D721Med (cell line): Measurements from ENCODE around the gene PCDH9.

ENCODE experiments used
- DNase-seq: peaks from one replicate; pipeline ENCODE4 v3.0.0; 2011; ENCODE audit warnings: low spot score; ENCODE audit not compliant: insufficient read length
- FAIRE-seq: peaks from 2 replicates; lab custom pipeline; 2011; peaks lifted over from hg19 to GRCh38; lab: Jason Lieb, UNC
- TF ChIP-seq, protein P1 (sequence below): IDR thresholded peaks from 2 replicates; pipeline ENCODE4 v1.5.1; 2012; ENCODE audit warnings: mild to moderate bottlenecking, control low read depth; ENCODE audit not compliant: insufficient read depth; ENCODE audit errors: missing control alignments

Gene PCDH9

GRCh38 chr13:67148161-67148571 lies 82.0 kb downstream of the PCDH9 start:
- FAIRE-seq, result no peak
- TF ChIP-seq, protein P1, sequence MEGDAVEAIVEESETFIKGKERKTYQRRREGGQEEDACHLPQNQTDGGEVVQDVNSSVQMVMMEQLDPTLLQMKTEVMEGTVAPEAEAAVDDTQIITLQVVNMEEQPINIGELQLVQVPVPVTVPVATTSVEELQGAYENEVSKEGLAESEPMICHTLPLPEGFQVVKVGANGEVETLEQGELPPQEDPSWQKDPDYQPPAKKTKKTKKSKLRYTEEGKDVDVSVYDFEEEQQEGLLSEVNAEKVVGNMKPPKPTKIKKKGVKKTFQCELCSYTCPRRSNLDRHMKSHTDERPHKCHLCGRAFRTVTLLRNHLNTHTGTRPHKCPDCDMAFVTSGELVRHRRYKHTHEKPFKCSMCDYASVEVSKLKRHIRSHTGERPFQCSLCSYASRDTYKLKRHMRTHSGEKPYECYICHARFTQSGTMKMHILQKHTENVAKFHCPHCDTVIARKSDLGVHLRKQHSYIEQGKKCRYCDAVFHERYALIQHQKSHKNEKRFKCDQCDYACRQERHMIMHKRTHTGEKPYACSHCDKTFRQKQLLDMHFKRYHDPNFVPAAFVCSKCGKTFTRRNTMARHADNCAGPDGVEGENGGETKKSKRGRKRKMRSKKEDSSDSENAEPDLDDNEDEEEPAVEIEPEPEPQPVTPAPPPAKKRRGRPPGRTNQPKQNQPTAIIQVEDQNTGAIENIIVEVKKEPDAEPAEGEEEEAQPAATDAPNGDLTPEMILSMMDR, result no peak
- no peak for DNase-seq

DNA sequence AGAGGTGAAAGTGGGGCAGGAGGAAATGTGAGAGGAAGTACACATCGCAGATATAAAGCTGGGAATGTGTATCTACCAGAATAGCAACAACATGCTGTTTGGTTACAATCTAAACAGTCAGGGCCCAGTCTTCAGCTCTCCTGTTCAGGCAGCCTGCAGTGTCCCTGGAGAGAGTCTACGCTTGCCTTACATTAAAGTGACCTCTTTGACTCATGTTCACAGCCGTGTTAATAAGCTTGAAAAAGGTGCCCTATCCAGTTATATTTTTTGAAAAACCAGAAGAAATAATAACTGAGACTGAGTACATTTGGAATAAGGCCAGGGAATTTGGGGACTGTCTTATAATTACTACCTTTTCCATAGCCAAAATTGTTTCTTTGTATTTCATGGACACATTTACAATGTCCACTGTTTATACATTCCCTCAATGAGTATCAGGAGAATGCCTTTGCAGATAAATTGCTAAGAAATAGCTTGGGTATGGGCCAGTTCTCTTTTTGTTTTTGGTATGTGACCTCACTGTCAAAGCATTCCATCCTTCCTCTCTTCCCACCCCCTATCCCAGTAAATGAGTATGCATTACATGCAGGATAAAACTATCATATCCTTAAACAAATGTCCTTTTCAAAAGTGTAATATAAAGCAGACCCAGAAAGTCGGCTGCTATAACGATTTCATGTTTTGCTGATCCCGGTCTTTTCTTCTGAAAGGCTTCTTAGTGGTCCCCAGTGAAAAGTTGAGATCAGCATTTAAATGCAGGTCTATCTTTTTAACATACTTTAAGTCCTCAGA lies 82.6 kb downstream of the PCDH9 start:
- TF ChIP-seq, protein P1, result no peak
- no peak for FAIRE-seq
- no peak for DNase-seq

DNA sequence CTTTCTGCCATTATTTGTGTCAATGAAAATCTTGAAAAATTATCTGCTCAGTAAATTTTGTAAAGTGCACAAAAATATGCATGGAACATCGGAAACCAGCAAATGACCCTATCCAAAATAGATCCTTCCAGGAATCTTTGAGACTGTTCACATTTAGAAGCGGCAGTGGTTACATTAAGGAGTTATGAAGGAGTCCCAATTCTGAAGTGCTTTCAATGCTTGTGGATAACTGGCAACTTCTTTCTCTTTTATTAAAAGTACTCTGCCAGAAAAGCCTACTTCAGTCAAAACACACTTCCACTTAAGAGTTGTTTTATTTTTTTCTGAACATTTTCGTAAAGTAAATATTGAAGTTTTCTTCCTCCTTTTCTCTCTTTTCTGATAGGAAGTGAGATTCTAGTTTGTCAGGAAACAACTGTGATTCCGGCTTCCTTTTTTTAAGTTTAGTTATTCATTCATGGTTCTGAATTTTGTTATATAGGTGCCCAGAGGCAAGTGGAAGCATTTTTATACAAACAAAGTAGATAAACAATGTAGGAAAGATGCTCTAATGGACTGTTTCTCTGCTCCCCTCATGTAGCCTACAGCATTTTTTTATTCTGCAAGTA lies 83.5 kb downstream of the PCDH9 start:
- FAIRE-seq (no peak), DNase-seq (no peak)
- TF ChIP-seq, protein P1, result no peak

DNA sequence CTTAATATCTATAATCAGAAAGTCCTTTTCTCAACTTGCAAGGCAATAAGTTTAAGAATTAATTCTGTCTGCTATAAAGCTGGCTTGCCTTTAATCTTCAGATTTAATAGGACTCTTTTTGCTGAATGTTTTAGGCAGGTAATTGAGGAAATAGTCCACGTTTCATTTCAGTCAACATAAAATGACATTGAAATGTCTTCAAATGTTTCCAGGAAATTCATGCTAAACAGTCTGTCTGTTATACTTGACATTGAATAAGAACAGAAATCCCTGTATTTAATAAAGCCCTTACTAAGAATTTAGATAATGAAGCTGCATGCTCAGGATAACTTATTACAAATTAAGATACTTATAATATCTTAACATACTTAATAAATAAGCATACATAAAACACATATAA lies 84.2 kb downstream of the PCDH9 start:
- TF ChIP-seq, protein P1, result no peak
- no peak for DNase-seq
- no peak for FAIRE-seq

GRCh38 chr13:67143544-67144115 lies 86.5 kb downstream of the PCDH9 start:
- FAIRE-seq (peak; percentile 77), DNase-seq (no peak)
- TF ChIP-seq, protein P1, result no peak

DNA sequence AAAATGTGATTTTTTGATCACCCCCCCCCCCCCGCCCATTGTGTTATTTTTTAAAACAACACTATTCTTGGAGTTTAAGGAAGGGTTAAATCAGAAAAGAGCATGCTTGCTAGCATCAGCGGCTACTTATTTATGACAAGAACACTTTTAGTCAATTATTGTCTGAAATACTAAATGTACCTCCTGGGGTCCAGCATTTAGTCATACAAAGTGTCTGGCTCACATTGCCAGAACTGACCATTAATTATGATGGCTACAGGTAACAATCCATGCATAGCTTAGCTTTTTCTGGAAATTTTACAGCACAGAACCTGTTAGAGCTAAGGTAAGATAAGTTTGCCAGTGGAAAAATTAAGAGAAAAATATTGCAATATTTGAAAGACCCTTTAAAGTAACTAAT lies 90.1 kb downstream of the PCDH9 start:
- no peak for DNase-seq
- no peak for FAIRE-seq
- TF ChIP-seq, protein P1, result no peak
